Measurements from ENCODE around the gene FMO4.
"Not testable (repeated sequence)": the region's sequence is repeated elsewhere in the genome, so short reads cannot be mapped to it uniquely, and the experiment has no call there.

FMO4 gene

DNA sequence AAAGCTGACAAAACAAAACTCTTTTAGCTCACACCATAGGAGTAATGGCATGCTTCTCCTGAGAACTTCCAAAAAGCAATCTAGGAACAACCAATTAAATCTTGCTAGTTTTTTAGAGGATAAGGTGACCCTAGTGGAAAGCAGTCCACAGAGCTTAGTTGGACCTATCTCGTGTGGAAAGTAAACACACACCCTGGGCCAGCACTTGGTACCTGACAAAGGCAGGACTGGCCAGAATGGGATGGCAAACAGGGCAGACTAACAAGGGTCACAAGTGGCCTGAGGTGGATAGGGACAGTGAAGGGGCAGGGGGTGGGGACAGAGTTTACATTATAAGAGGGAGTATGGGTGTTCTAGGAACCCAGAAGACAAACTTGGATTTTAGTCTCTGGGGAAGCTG lies 22.0 kb downstream of the FMO4 start:
- no peak for DNase-seq

- not testable (repeated sequence) for DNase-seq
These were observed 25.4 kb downstream of the FMO4 start for GRCh38 chr1:171339345-171339744.

DNA sequence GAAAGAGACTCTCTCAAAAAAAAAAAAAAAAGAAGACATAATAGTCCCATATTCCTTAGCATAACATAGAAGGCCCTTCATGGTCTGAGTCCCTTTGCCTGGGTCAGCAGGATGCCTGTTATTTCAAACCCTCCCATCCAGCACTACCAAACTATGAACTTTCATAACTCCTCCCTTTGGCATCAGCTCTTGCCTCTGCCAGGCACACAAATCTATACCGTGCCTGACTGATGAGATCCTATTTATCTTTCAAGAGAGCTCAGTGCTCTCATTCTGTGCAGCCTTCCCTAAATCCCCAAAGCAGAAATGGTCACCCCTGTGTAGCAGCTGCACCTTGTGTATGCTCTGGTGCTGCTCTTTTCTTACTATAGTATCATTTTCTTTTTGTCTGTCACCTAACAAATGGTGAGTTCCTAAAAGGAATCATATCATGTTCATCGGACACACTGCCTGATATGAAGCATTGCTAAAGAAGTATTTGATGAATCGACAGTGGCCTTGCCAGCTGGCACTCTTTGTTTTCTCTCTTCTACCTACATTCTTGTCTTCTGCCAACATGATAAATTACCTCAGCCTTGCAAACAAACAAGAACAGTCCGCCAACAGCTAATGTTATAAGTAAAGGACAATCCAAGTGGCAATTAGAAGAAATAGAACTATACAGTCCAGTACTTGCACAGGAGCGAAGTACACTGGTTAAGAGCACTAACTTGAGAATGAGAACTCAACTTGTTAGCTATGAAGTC lies 29.9 kb downstream of the FMO4 start:
- no peak for DNase-seq

GRCh38 chr1:171344473-171344820 lies 30.5 kb downstream of the FMO4 start:
- DNase-seq: no peak

DNA sequence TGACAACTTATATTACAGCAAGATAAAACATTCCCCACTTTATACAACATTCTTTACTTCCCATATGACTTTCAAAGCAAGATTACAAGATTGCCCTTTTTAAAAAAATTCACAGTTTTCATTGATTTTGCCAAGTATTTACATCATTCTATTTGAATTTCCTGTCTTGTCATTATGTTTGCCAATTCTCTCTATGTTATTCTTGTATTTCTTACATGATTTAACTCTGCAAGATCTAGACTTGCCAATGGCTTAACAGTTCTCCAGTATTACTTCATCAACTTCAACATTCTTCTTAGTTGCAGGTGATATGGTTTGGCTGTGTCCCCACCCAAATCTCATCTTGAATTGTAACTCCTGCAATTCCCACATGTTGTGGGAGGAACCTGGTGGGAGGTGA lies 31.6 kb downstream of the FMO4 start:
- no peak for DNase-seq

DNA sequence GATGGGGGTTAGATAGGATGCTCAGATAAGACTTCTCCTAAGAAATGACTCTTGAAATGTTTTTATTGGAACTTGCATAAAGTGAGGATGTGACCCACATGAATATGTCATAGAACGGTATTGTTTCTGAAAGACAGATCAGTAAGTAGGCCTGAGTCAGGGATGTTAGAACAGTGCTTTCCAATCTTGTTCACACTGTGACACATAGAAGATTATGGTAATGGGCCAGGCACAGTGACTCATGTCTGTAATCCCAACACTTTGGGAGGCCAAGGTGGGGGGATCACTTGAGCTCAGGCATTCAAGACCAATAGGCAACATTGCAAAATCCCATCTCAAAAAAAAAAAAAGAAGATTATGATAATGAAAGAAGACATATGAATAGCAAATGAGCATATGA lies 32.9 kb downstream of the FMO4 start:
- DNase-seq: no peak

DNA sequence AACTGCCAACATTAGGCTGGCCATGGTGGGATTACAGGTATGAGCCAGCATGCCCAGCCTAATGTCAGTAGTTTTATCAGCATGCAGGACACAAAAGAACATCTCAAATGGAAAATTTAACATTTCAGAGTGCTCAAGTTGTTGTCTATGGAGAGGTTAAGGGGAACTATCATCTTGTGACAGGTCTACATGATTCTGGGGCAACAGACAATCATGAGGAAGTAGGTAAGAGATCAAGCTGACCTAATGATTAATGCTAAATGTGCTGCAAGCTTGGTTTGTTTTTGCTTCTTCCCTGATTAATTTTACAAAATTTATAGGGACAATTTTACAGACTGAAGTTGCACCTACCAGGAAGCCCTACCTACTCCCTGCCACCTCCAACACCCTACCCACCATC lies 36.6 kb downstream of the FMO4 start:
- DNase-seq: no peak

GRCh38 chr1:171351961-171352360 lies 38.0 kb downstream of the FMO4 start:
- DNase-seq: no peak

DNA sequence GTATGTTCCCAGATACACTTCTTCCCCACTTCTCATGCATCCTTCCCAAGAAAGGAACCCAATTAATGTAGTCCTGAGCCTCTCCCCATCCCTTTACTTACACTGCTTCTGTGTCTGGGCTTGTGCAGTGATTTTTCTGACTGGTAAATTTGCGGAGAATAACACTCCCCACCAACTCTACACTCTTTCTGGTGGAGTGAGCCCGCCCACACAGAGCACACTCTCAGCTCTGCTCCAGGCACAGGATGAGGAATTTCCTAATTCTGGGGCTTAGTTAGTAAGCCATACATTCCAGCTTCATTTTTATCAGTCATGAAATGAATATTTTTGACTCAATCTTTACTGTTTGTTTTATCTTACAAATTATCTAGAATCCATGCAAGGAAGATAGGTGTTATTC lies 38.6 kb downstream of the FMO4 start:
- no peak for DNase-seq

GRCh38 chr1:171355727-171356126 lies 41.7 kb downstream of the FMO4 start:
- DNase-seq: no peak

DNA sequence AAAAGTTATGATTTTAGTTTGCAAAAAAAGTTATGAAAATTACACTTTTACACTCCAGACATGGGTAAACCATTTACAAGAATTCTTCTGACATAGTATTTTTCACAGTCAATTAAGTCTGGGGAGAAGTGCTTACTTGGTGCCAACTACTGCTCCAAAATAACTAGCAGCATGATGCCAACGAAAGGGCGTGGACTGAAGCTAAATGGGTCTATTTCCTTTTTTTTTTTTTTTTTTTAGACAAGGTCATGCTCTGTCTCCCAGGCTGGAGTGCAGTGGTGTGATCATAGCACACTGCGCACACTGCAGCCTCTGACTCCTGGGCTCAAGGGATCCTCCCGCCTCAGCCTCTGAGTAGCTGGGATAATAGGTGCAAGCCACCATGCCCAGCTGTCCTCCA lies 43.2 kb downstream of the FMO4 start:
- DNase-seq: no peak

DNA sequence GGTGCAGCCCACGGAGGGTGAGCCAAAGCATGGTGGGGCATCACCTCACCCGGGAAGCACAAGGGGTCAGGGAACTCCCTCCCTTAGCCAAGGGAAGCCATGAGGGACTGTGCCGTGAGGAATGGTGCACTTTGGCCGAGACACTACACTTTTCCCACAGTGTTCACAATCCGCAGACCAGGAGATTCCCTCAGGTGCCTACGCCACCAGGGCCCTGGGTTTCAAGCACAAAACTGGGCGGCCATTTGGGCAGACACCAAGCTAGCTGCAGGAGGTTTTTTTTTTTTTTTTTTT lies 45.3 kb downstream of the FMO4 start:
- not testable (repeated sequence) for DNase-seq

GRCh38 chr1:171359731-171360527 lies 45.9 kb downstream of the FMO4 start:
- not testable (repeated sequence) for DNase-seq

DNA sequence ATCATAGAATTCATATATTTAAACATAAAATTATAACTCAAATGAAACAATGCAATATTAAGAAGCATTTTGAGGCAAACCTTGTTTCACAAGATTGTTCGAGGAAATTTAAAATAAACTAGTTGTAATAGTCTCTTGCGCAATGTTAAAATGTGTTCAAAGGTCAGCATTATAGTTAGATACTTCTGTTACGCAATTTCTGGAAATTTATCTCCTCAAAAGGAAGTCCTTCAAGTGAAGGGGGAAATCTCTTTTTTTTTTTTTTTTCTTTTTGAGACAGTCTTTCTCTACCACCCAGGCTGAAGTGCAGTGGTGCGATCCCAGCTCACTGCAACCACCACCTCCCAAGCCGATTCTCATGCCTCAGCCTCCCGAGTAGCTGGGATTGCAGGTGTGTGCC lies 52.1 kb downstream of the FMO4 start:
- no peak for DNase-seq

- DNase-seq: no peak
These were observed 52.8 kb downstream of the FMO4 start for GRCh38 chr1:171366816-171367215.

DNA sequence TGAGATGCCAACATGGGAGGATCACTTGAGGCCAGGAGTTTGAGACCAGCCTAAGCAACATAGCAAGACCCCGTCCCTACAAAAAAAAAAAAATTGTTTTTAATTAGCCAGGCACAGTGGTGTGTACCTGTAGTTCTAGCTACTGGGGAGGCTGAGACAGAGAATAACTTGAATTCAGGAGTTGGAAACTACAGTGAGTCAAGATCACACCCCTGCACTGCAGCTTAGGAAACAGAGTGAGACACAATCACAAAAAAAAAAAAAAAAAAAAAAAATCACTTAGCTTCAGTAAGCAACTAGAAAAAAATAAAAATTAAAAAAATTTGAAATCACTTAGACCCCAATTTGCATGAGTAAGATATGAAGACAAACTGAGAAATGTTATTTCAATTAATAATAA lies 53.5 kb downstream of the FMO4 start:
- no peak for DNase-seq

DNA sequence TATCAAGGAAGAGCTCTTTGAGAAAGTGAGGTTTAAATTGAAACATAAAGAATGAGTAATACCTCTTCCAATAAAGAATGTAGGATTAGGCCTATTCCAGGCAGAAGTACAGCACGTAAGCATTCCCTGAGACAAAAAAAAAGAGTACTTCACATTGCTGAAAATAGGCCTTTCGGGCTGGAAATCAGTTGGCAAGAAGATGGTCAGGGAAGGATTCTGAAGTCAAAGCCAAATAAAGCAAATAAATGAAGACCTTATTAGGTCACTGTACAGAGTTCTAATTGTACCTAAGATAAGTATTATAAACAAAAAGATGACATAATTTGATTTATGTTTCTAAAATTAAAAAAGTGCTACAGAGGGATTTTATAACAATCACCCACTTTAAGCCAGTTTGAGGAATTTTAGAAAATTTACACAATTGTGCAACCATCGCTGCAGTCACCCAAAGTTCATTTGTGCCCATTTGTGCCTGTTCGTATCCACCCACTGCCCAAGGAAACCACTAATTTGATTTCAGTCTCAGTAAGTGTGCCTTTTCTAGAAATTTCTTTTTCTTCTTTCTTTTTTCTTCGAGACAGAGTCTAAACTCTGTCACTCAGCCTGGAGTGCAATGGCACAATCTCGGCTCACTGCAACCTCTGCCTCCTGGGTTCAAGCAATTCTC lies 58.6 kb downstream of the FMO4 start:
- DNase-seq: no peak

DNA sequence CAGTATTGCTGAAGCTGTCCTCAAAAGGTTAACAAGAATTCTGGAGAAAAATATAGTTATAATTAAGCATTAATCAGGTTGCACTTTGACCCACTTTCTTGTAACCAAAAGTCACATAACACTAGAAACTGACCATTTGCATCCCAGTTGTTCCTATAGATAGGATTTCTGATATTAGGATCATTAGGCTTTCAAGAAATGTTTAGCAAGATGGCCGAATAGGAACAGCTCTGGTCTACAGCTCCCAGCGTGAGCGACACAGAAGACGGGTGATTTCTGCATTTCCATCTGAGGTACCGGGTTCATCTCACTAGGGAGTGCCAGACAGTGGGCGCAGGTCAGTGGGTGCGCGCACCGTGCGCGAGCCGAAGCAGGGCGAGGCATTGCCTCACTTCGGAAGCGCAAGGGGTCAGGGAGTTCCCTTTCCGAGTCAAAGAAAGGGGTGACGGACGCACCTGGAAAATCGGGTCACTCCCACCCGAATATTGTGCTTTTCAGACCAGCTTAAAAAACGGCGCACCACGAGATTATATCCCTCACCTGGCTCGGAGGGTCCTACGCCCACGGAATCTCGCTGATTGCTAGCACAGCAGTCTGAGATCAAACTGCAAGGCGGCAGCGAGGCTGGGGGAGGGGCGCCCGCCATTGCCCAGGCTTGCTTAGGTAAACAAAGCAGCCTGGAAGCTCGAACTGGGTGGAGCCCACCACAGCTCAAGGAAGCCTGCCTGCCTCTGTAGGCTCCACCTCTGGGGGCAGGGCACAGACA lies 59.6 kb downstream of the FMO4 start:
- not testable (repeated sequence) for DNase-seq

DNA sequence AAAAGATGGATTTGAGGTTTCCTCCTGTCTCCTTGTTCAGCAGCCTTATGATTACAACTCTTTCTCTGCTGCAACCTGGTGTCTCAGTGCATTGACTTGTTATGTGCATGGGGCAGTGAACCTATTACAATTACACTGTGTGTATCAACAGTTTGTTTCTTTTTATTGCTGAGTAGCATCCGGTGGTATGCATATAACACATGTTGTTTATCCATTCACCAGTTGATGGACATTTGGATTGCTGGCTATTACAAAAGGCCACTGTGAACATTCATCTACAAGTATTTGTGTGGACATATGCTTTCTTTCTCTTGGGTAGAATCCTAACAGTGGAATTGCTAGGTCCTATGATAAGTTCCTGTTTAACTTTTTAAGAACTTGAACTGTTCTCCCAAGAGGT lies 65.9 kb downstream of the FMO4 start:
- DNase-seq: no peak

DNA sequence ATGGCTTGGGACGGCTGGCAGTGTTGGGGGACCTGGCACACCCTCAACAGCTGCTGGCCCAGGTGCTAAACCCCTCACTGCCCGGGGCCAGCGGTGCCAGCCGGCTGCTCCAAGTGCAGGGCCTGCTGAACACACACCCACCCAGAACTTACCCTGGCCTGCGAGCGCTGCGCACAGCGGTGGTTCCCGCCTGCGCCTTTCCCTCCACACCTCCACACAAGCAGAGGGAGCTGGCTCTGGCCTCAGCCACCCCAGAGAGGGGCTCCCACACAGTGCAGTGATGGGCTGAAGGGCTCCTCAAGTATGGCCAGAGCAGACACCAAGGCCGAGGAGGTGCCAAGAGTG lies 67.9 kb downstream of the FMO4 start:
- no peak for DNase-seq

GRCh38 chr1:171384496-171384895 lies 70.5 kb downstream of the FMO4 start:
- DNase-seq: no peak

DNA sequence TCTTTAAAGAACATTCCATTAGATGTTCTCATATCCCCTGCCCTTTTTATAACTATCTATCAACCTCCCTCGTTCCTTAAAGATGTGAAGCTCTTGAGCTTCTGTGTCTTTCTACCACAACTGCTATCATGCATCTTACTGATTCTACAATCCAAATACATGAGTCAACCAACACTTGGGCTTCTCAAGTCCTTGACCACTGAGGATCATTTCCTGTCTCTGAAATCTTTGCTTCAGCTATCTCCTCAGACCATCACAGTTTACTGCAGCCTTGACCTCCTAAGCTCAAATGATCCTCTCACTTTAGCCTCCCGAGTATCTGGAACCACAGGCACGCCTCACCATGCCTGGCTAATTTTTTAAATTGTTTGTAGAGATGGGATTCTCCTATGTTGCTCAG lies 75.2 kb downstream of the FMO4 start:
- no peak for DNase-seq

- DNase-seq: not testable (repeated sequence)
These were observed 76.8 kb downstream of the FMO4 start for GRCh38 chr1:171390740-171391139.
